Measurements from ENCODE around the gene AGPAT2.
A peak's percentile ranks its signal among the peaks of the same experiment; 100 is the strongest.

The AGPAT2 gene

DNA sequence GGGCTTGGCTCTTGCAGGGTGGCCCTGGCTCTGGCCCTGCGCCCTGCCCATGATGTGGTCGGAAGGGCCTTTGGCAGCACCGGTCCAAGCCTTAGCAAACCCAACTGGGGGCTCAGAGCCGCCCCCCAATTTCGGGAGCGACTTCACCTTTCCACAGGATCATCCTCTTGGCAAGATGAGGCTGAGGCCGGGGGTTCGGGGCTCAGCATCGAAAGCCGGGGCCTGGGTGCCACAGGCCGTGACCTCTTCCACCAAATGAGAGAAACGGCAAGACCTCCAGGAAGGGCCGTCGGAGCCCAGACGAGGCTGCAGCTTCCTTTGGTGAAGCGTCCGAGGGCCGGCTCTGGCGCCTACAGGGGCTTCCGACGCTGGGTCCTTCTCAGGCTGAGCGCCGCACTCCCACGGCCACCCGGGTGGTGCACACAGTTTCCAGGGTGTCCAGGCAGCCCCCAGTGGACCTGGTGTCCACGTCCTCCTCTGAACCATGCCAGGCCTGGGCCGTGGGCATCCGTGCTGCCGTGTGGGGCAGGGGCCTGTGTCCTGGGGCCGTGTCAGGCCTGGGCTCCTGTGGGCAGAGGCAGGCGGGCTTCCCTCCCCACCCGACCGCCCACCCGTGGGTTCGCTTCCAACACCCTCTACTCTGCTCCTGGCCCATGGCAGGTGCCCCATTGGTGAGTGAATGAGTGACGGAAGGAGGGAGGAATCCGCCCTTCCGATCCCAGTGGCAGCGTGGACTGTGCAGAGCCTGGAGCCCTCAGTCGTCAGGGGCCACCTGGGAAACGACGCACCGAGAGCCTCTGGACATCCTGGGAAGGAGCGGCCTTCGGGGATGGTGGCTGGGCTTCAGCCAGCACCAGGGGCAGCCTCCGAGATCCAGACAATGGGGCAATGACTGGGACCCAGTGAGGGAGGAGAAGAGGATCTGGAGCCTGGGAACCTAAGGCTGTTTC, 5.2 kb upstream of the AGPAT2 start:
- Mint-ChIP-seq H3K9me3 (no peaks in the 10 kb centered on the region), H3K27ac (no peak overlapping the region), H3K4me1 (no peaks in the 10 kb centered on the region), H3K27me3 (peaks cover 76% of the 10 kb centered on the region), H3K36me3 (no peaks in the 10 kb centered on the region), H3K4me3 (no peak overlapping the region)
- CTCF ChIA-PET: no interaction called here
- DNase-seq: no peak

DNA sequence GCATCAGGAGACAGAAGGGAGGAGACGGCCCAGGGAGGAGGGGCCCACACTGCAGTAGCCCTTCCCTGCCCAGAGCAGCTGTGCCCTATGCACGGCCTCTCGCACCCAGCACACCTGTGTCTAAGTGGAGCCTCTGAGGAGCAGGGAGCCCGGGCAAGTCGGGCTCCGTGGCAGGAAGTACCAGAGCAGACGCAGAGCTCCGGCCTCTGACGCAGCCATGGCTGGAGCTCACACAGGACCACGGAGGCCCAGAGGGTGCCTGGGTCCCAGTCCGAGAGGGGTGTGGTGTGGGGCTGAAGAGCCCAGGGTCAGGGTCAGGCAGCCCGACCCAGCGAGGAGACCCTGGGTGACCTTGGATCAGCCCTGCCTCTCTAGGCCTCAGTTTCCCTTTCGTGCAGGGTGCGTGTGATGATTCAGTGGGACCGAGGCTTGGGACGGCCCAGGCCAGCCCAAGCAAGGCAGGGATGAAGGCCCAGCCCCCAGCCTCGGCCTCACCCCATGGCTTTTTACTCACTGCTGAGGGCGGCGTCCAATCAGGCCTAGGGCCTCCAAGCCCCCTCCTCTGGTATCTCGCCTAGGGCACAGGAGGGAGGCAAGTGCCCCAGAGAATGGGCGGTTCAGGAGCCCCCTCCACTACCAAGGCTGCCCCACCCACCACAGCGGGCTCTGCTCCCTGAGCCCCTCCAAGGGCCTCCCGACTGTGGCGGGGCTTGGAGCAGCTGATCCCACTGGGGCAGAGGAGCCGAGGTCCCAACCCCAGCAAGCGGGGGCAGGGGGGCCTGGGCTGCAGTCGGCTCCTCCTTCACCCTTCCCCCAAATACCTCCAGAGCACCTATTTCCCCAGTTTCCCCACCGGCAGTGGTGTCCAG, 4.3 kb upstream of the AGPAT2 start:
- peaks cover 71% of the 10 kb centered on the region for H3K27me3 Mint-ChIP-seq
- no peaks in the 10 kb centered on the region for H3K4me1 Mint-ChIP-seq
- no peaks in the 10 kb centered on the region for H3K36me3 Mint-ChIP-seq
- no peak overlapping the region for H3K4me3 Mint-ChIP-seq
- no peak overlapping the region for H3K27ac Mint-ChIP-seq
- CTCF ChIA-PET: no interaction called here
- H3K9me3 Mint-ChIP-seq: no peaks in the 10 kb centered on the region
- DNase-seq: no peak

DNA sequence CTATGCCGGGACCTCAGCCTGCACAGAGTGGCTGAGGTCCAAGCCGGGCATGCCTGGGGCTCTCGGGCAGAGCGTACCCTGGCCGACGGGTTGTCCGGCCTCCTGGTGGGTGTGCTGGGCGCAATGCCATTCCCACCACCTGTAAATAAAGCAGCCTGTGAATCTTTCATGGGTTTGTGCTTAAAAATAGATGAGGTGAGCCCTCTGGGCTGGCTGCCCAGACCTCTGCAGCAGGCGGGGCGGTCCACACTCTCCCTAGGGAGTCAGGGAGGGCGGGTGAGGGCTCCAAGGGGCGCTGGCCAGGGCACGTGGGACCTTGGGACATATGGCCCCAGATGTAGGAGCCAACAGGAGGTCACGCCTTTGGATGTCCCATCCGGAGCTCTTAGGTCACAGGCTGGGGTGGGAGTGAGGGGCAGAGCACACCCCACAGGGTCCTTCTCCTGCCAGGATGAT, 3.6 kb upstream of the AGPAT2 start:
- no peaks in the 10 kb centered on the region for H3K9me3 Mint-ChIP-seq
- no peak overlapping the region for H3K27ac Mint-ChIP-seq
- CTCF ChIA-PET: no interaction called here
- H3K27me3 Mint-ChIP-seq: peaks cover 71% of the 10 kb centered on the region
- no peaks in the 10 kb centered on the region for H3K36me3 Mint-ChIP-seq
- peaks cover 6% of the 10 kb centered on the region for H3K4me1 Mint-ChIP-seq
- H3K4me3 Mint-ChIP-seq: no peak overlapping the region
- no peak for DNase-seq

DNA sequence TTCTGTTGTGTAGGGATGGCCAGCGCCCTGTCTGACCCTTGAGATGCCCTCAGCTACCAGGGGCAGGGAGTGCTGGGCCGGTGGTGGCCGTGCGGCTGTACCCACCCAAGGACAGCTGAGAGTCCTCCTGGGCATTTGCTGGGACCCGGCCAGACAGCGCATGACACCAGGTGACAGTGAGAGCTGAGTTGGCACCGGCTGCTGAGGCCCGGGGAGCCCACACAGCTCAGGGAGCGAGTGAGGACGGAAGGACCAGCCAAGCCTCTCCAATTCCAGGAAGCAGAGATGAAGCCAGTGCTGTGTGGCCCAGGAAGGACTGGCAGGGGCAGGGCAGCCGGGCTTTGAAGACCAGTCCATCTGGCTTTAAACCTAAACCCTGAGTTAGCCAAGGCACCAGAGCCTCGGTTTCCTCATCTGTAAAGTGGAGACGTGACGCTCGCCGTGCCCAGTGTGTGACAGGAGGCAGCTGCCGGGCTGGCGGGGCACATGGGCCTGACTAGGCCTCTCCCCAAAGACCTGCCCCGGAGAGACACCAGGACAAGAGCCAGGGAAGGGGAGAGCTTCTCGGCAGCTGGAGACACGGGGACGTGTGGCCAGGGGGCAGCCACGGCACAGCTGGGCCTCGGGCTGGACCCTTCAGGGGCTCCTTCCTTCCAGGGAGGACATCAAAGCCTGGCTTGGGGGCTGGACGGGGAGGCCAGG, 3.0 kb upstream of the AGPAT2 start:
- no peak for DNase-seq
- H3K9me3 Mint-ChIP-seq: no peaks in the 10 kb centered on the region
- H3K4me1 Mint-ChIP-seq: peaks cover 7% of the 10 kb centered on the region
- no peak overlapping the region for H3K27ac Mint-ChIP-seq
- CTCF ChIA-PET: no interaction called here
- no peaks in the 10 kb centered on the region for H3K36me3 Mint-ChIP-seq
- H3K4me3 Mint-ChIP-seq: no peak overlapping the region
- peaks cover 65% of the 10 kb centered on the region for H3K27me3 Mint-ChIP-seq

DNA sequence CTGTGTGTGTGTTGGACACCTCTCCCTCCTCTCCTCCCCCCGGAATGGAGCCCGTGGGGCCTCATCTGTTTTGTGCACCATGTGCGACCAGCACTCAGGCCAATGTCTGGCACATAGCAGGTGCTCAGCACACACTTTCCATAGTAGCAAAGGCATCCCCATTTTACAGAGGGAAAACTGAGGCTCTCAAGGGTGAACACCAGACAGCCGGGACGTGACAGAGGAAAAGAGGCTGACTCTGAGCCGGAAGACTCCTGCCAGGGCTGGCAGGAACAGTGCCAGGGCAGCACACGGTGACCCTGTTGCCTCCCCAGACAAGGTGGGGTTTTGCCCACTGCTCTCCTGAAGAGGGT, 1.8 kb upstream of the AGPAT2 start:
- no peaks in the 10 kb centered on the region for H3K36me3 Mint-ChIP-seq
- no peaks in the 10 kb centered on the region for H3K9me3 Mint-ChIP-seq
- H3K27ac Mint-ChIP-seq: no peak overlapping the region
- peaks cover 54% of the 10 kb centered on the region for H3K27me3 Mint-ChIP-seq
- CTCF ChIA-PET: no interaction called here
- peaks cover 7% of the 10 kb centered on the region for H3K4me1 Mint-ChIP-seq
- H3K4me3 Mint-ChIP-seq: peak overlapping the region; percentile 23
- DNase-seq: no peak

DNA sequence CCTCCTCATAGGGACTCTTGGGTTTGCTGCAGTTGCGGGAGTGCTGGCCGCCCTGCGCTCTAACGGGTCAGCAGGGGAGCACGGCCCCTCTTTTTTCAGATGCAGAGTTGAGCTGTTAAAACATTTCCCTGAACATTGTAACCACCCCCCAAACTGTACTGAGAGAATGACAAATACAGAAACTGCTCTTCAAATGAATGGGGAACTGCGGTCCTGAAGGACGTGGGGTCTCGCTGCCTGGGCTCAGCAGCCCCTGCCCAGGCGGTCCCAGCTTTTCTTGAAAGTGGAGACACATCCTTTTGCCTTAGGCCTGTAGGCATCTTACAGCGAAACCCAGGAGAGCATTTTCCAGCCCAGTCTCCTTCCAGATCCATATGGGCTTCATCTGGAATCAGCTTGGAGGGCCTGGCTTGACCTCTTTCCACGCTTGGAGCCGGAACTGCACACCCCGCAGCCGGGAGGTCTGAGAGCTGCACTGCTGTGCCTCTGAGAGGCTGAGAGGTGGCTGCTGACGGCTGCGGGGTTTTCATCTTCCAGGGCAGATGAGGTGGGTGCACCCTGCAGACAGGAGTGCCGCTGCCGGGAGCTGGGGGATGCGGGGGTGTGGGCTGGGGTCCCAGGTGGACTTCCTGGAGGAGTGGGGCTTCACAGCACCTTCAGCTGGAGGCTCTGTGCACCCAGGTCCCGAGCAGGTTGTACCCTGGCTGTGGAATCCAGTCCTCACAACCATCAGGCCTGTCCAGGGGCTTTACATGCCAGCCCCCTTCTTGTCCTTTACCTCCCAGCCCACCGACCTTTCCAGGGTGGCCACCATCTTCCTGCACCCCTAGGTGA, 1.2 kb upstream of the AGPAT2 start:
- peak overlapping the region; percentile 49 for H3K4me3 Mint-ChIP-seq
- H3K36me3 Mint-ChIP-seq: no peaks in the 10 kb centered on the region
- no peaks in the 10 kb centered on the region for H3K9me3 Mint-ChIP-seq
- CTCF ChIA-PET: no interaction called here
- H3K27ac Mint-ChIP-seq: peak overlapping the region; percentile 60
- no peak for DNase-seq
- H3K27me3 Mint-ChIP-seq: peaks cover 53% of the 10 kb centered on the region
- H3K4me1 Mint-ChIP-seq: peaks cover 7% of the 10 kb centered on the region

DNA sequence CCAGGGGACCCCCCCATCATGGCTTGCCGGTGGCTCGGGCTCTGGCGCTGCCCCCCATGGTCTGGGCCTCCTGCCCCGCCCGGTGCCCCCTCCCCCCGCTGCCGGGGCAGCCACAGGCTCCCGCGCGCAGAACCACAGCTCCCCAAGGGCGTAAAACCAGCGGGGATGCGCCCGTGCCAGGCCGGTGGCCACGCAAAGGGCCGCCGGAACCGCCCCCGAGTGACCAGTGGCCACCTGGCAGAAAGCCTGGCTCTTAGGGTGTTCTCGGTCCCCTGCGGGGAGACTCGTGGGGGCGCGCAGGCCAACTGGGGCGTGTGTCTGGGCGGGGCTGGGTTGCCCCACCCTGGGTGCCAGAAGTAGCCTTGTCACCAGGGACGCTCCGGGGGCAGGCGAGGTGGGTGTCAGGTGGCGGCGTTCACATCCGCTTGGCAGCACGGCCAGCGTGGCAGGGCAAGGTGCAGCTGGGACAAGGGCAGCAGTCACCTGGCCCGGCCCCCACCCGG, 515 bp upstream of the AGPAT2 start:
- H3K27ac Mint-ChIP-seq: no peak overlapping the region
- H3K36me3 Mint-ChIP-seq: no peaks in the 10 kb centered on the region
- H3K9me3 Mint-ChIP-seq: no peaks in the 10 kb centered on the region
- peak overlapping the region; percentile 49 for H3K4me3 Mint-ChIP-seq
- H3K4me1 Mint-ChIP-seq: peaks cover 7% of the 10 kb centered on the region
- CTCF ChIA-PET: no interaction called here
- no peak for DNase-seq
- H3K27me3 Mint-ChIP-seq: peaks cover 46% of the 10 kb centered on the region

DNA sequence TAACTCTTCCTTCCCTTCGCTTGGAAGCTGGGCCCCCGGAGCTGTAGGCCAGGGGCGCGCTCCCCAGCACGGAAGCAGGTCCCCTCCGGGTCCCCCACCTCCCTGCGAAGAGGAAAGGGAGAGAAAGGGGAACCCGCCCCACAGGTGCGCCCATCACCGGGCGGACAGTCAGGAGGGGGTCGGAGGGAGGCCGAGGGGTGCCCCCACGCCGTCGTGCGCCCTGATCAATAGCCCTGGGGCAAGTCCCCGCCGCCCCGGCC, 793 bp downstream of the AGPAT2 start:
- Mint-ChIP-seq H3K4me1 (peaks cover 7% of the 10 kb centered on the region), H3K36me3 (no peaks in the 10 kb centered on the region), H3K27me3 (peaks cover 42% of the 10 kb centered on the region), H3K4me3 (peak overlapping the region; percentile 74), H3K9me3 (no peaks in the 10 kb centered on the region), H3K27ac (no peak overlapping the region)
- no peak for DNase-seq
- CTCF ChIA-PET: interaction anchor here (1.4 kb wide), 1 partner anchor 14 kb away, joined by 7 read pairs; no protein-coding TSS in a partner anchor

DNA sequence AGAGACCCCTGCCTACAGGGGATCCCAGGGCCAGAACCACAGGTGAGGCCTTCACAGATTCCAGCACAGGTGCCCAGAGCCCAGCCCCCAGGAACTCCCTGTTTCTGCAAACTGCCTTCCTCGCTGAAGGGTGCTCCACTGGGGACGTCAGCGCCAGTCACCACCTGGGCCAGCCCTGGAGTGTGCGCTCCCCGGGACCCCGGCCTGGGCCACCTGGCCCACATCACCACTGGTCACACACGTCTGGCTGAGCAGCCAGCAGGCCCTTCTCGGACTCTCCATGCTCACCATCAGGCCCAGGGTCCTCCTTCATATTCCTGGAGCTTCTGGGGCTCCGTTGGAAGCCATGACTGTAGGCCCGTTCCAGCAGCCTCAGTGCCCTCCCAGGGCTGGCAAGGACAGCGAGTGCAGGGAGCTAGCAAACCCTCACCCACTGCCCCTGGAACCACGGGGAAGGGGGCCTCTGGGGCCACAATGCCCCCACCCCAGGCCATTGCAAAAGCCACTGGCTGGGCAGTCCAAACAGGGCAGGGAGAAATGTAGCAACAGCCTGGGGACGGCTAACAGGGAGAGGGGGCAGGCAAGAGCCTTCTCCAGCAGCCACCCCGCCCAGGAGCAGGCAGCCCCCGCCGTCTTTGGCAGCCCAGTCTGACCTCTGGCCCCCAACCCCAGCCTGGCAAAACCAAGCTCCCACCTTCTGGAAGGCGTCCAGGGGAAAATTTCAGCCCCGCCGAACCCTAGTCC, 1.3 kb downstream of the AGPAT2 start:
- Mint-ChIP-seq H3K27ac (peak overlapping the region; percentile 11), H3K36me3 (no peaks in the 10 kb centered on the region), H3K9me3 (no peaks in the 10 kb centered on the region), H3K4me3 (peak overlapping the region; percentile 74), H3K4me1 (peaks cover 7% of the 10 kb centered on the region), H3K27me3 (peaks cover 38% of the 10 kb centered on the region)
- CTCF ChIA-PET: interaction anchor here (1.0 to 1.4 kb wide), 2 partner anchors 14 to 42 kb away, joined by 4 to 7 read pairs; no protein-coding TSS in a partner anchor
- DNase-seq: no peak

DNA sequence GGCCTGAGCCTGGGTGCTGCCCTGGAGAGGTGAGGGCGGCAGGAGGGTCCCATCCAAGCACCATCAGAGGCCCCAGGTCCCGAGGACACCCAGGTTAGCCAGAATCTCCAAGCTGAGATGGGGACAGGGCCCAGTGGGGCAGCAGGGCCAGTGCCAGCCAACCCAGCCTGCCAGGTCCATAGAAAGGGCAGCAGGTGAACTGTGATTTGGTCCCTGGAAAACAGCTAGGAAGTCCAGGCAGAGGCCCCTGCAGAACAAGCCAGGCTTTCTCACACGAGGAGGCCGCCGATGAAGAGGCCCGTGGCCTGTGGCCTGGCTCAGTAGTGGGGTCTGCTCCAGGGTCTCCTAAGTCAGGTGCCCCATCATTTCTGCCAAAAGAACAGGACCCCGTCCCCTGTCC, 2.0 kb downstream of the AGPAT2 start:
- H3K4me3 Mint-ChIP-seq: no peak overlapping the region
- DNase-seq: no peak
- H3K27me3 Mint-ChIP-seq: peaks cover 33% of the 10 kb centered on the region
- H3K4me1 Mint-ChIP-seq: peaks cover 7% of the 10 kb centered on the region
- CTCF ChIA-PET: interaction anchor here (1.0 kb wide), 1 partner anchor 41 kb away, joined by 4 read pairs; no protein-coding TSS in a partner anchor
- no peaks in the 10 kb centered on the region for H3K9me3 Mint-ChIP-seq
- H3K36me3 Mint-ChIP-seq: no peaks in the 10 kb centered on the region
- H3K27ac Mint-ChIP-seq: no peak overlapping the region

DNA sequence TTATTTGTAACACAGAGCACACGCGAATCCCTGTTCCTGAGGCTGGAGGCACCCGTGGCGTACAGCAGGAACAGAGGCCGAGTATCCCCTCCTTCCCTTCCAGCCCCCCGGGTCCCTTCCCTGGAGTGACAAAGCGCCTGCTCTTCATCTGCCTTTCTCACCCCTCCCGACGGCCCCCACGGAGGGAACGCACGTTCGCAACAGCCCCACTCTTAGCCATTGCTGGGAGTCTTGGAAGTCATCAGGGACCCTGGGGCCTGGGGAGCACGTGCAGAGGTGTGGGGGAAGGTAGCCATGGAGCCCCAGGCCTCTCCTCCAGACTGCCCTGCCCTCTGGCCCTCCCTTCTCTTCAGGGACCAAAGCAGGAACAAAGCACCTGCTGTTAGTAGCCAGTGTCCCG, 2.5 kb downstream of the AGPAT2 start:
- no peak for DNase-seq
- Mint-ChIP-seq H3K4me1 (peaks cover 7% of the 10 kb centered on the region), H3K36me3 (no peaks in the 10 kb centered on the region), H3K4me3 (no peak overlapping the region), H3K27ac (no peak overlapping the region), H3K9me3 (no peaks in the 10 kb centered on the region), H3K27me3 (peaks cover 29% of the 10 kb centered on the region)
- CTCF ChIA-PET: interaction anchor here (1.0 kb wide), 1 partner anchor 41 kb away, joined by 4 read pairs; no protein-coding TSS in a partner anchor

DNA sequence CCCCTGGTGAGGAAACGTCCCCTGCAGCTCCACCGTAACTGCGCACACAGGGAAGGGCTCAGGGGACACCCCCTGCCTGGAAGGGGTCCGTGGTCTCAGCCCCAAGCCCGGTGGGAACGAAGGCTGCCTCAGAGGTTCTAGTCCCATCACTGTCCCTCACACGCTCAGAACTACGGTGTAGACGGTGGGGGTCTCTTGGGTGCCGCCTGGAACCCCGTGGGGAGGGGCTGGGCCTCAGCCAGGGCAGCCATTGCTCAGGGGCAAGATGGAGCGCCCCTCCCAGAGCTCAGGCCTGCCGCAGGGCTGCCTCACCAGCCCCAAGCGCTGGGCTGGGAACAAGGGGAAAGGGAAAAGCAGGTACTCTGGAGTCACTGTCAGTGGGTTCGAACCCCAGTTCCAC, 2.9 kb downstream of the AGPAT2 start:
- Mint-ChIP-seq H3K27ac (no peak overlapping the region), H3K36me3 (no peaks in the 10 kb centered on the region), H3K4me3 (no peak overlapping the region), H3K27me3 (peaks cover 25% of the 10 kb centered on the region), H3K9me3 (no peaks in the 10 kb centered on the region), H3K4me1 (peaks cover 7% of the 10 kb centered on the region)
- CTCF ChIA-PET: no interaction called here
- DNase-seq: no peak

DNA sequence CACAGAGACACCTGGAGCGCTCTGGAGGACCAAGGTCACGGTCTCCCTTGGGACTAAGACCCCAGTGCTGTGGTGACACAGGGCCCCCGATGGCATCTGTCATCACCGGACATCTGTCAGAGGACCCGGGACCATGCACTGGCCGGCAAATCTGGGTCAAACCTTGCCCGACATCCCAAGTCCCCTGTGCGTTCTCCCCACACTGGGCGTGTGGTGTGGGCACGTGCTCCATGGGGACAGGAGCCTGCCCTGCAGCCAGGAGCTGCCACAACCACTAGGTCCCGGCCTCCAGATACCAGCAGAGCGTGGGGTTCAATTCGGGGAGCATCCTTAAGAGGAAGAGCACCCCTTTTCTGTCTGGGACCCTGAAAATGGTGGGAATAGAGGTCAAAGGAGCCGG, 3.5 kb downstream of the AGPAT2 start:
- no peak overlapping the region for H3K27ac Mint-ChIP-seq
- H3K4me3 Mint-ChIP-seq: no peak overlapping the region
- H3K9me3 Mint-ChIP-seq: no peaks in the 10 kb centered on the region
- peaks cover 19% of the 10 kb centered on the region for H3K27me3 Mint-ChIP-seq
- no peaks in the 10 kb centered on the region for H3K36me3 Mint-ChIP-seq
- CTCF ChIA-PET: no interaction called here
- H3K4me1 Mint-ChIP-seq: peaks cover 7% of the 10 kb centered on the region
- DNase-seq: no peak

Data from activated naive CD4-positive, alpha-beta T cell treated with anti-CD3 and anti-CD28 coated beads, Interleukin-2, amount 10 ng/mL, durations not matched to agents 7 days and 5 days (primary cell).